Neutrophil (primary cell): Measurements from ENCODE around the gene PCED1B.

Source experiments
- H3K27ac ChIP-seq: fragments of 200-600 bp; sonication (generic); 2 replicates; pipeline ENCODE4 v1.5.1; 2016; ENCODE audit warnings: mild to moderate bottlenecking, moderate library complexity
- H3K27me3 ChIP-seq: fragments of 200-600 bp; sonication (generic); 2 replicates; pipeline ENCODE4 v1.6.0; 2016; ENCODE audit warnings: mild to moderate bottlenecking
- H3K36me3 ChIP-seq: fragments of 200-600 bp; sonication (generic); 2 replicates; pipeline ENCODE4 v1.5.1; 2017
- H3K4me1 ChIP-seq, 2 experiments: fragments of 200-600 bp in 1 of 2; sonication (generic) in 1 of 2; 1 replicate in 1 of 2; 2 replicates in 1 of 2; pipeline versions ENCODE4 v1.5.1 to v1.6.1; 2013 to 2016; ENCODE audit warnings: low read depth in 1 of 2, low read length in 1 of 2, mild to moderate bottlenecking in 1 of 2, moderate library complexity in 1 of 2; ENCODE audit not compliant: control insufficient read depth in 1 of 2, insufficient read depth in 1 of 2
- H3K4me3 ChIP-seq, 2 experiments: fragments of 200-600 bp in 1 of 2; sonication (generic) in 1 of 2; 1 replicate in 1 of 2; 2 replicates in 1 of 2; pipeline ENCODE4 v1.5.1; 2013 to 2016; ENCODE audit warnings: low read depth in 1 of 2, low read length in 1 of 2, mild to moderate bottlenecking in 1 of 2, moderate library complexity in 1 of 2
- H3K9me3 ChIP-seq: fragments of 200-600 bp; sonication (generic); 2 replicates; pipeline ENCODE4 v1.5.1; 2016
- TF ChIP-seq, protein P1 (sequence below): fragments of 200-600 bp; sonication (generic); IDR thresholded peaks from 2 replicates; pipeline ENCODE4 v1.5.1; 2016; ENCODE audit warnings: antibody characterized with exemption

Gene PCED1B

DNA sequence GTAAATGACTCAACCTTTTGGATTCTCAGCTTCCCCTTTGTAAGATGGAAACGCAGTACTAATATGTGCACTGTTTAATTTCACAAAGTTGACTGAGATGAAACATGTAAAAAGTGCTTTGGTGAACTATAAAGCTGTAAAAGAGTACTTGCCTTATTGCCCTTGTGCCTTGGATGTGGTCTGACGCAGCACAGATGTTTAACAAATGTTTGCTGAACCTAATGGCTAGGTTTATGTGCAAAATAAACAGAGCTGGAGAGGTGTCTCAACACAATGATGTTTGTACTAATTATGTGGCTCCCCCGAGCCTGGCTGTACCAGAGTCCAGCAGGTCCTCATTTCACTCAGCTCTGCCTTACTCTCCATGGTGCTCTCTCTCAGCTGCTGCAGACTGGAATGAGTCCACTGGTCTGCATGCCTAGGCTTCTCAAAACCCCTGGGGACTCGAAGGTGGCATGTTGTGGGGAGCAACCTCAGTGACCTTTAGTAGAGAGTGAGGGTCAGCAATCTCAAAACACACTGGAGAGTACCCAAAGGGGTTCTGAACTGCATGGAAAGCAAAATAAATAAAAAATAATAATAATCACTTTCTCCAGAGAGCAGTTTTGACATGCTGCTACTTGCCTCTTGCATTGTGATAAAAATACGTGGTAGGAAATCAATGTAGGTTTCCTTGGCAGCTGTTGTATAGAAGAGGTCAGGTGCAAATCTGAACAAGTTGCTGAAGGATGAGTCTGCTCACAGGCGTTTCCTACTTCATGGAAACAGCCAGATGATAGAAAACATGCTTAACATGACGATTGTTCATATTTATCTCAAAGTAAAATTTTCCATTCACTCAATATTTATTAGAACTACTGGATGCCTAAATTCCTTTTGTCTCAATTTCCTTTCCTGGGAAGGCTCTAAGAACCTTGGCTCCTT is 8.9 kb downstream of the PCED1B start:
- Histone ChIP-seq H3K4me1 (peaks cover 0 to 4% of the 10 kb centered on the region in 2 experiments), H3K4me3 (no peak overlapping the region)

DNA sequence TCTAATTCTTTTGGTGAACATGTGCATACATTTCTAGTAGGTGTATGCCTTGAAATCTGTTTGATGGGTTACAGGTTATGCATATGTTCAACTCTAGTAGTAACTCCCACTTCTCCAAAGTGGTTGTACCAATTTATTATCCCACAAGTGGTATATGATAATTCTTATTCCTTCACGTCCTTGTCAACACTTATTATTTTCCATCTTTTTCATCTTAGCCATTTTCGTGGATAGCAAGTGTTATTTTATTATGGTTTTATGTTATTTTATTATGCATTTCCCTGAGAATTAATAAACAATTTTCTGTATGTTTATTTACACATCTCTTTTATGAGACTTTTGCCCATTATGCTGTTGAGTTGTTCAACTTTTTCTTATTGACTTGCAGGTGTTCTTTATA is 11.6 kb downstream of the PCED1B start:
- H3K36me3 ChIP-seq, result no peaks in the 10 kb centered on the region
- H3K4me3 ChIP-seq, result no peak overlapping the region
- TF ChIP-seq, protein P1, sequence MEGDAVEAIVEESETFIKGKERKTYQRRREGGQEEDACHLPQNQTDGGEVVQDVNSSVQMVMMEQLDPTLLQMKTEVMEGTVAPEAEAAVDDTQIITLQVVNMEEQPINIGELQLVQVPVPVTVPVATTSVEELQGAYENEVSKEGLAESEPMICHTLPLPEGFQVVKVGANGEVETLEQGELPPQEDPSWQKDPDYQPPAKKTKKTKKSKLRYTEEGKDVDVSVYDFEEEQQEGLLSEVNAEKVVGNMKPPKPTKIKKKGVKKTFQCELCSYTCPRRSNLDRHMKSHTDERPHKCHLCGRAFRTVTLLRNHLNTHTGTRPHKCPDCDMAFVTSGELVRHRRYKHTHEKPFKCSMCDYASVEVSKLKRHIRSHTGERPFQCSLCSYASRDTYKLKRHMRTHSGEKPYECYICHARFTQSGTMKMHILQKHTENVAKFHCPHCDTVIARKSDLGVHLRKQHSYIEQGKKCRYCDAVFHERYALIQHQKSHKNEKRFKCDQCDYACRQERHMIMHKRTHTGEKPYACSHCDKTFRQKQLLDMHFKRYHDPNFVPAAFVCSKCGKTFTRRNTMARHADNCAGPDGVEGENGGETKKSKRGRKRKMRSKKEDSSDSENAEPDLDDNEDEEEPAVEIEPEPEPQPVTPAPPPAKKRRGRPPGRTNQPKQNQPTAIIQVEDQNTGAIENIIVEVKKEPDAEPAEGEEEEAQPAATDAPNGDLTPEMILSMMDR, result no peak
- H3K9me3 ChIP-seq, result no peaks in the 10 kb centered on the region
- H3K27me3 ChIP-seq, result peaks cover under 1% of the 10 kb centered on the region
- no peak overlapping the region for H3K27ac ChIP-seq
- H3K4me1 ChIP-seq, result no peaks in the 10 kb centered on the region

More for the DNA sequence above, 8.9 kb downstream of the PCED1B start:
- Histone ChIP-seq H3K27ac (no peak overlapping the region), H3K9me3 (no peaks in the 10 kb centered on the region), H3K27me3 (peaks cover 27% of the 10 kb centered on the region), H3K36me3 (no peaks in the 10 kb centered on the region)
- TF ChIP-seq, protein P1, result no peak

DNA sequence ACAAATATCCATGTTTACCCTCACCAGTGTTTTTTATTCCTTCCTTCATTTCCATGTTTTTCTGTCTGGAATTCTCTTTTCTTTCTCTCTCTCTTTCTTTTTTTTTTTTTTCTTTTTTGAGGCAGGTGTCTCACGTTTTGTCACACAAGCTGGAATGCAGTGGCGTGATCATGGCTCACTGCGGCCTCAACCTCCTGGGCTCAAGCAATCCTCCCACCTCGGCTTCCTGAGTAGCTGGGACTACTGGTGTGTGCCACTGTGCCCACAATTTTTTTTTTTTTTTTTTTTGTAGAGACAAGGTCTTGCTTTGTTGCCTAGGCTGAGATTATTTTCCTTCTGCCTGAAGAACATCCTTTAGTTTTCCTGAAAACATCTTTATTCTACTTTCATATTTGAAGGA is 15.4 kb downstream of the PCED1B start:
- Histone ChIP-seq H3K9me3 (no peaks in the 10 kb centered on the region), H3K27me3 (no peaks in the 10 kb centered on the region), H3K27ac (no peak overlapping the region), H3K36me3 (no peaks in the 10 kb centered on the region), H3K4me1 (no peaks in the 10 kb centered on the region), H3K4me3 (no peak overlapping the region)
- TF ChIP-seq, protein P1, result no peak

DNA sequence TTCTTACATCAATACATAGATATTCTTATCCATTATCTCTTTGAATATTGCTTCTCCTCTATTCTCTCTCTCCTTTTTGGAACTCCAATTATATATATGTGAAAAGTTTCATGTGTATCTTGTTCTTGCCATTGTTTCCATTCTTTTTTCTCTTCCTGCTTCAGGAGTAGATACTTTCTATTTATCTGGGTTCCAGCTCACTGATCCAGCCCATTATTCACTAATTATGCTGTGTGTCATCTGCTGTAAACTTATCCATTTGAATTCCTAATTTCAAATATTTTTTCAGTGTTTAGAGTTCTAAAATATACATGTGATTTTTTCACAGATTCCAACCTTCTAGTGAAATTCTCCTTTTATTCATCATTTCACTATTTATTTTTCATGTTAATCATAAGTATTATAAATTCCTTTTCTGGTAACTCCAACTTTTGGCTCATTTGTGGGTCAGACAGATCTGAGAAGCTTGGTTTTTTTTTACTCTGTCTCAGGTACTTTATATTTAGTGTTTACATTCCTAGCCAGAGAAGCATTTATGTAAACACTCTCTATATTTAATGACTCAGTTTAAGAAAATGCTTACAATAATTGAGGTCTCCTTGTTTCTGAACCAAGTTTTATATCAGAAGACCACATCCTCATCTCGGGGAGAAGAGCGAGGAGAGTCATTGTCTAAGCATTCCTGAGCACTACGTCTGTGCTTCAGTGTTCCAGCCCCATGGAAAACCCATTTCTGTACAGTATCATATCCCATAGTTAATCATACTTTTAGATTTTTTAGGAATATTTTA is 16.2 kb downstream of the PCED1B start:
- Histone ChIP-seq H3K36me3 (no peaks in the 10 kb centered on the region), H3K27me3 (no peaks in the 10 kb centered on the region), H3K4me1 (no peaks in the 10 kb centered on the region), H3K9me3 (no peaks in the 10 kb centered on the region), H3K27ac (no peak overlapping the region), H3K4me3 (no peak overlapping the region)
- TF ChIP-seq, protein P1, result no peak

DNA sequence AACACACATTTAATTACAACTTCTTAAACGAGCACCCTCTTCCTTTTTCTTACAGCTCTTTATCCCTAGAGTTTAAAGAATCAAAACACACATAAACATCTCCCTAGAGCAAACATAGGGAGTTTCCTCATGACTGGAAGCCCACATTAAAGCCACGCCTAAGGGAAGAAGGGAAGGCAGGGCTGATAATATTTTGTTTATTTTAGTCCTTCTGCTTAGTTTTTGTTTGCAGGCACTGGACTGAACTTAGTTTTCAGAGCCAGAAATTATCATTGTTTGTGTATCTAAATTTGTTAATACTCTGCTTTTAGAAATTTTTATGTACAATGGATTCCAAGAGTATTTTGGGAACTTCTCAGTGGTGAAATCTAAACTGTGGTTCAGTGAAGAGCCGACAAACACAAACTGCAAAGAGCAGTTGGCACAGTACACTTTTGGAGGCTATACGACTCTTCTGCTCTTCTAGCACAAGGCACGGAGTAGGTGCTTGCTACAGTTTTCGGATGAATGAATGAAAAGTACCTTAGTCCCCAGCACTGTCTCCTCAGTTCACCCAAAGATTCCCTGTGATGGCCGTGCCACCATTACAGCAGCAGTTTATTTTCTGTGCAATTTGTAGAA is 18.0 kb downstream of the PCED1B start:
- Histone ChIP-seq H3K36me3 (no peaks in the 10 kb centered on the region), H3K27ac (no peak overlapping the region), H3K4me3 (no peak overlapping the region), H3K9me3 (no peaks in the 10 kb centered on the region), H3K27me3 (no peaks in the 10 kb centered on the region), H3K4me1 (no peaks in the 10 kb centered on the region)
- TF ChIP-seq, protein P1, result no peak
